ENCODE measurements around the gene CPLANE2.
"Not testable (repeated sequence)": the region's sequence is repeated elsewhere in the genome, so short reads cannot be mapped to it uniquely, and the experiment has no call there.

The CPLANE2 gene

GRCh38 chr1:16249596-16250241, 12.7 kb upstream of the CPLANE2 start:
- no peak for TF ChIP-seq CTCF (IDR thresholded peaks at IDR 0.05; ENCODE audit: low read depth, low read length, missing control alignments)
- H3K4me3 ChIP-seq (ENCODE audit: low read depth, low read length): no peak overlapping the region
- no peak for DNase-seq (ENCODE audit: low read depth)

GRCh38 chr1:16248603-16249516, 11.9 kb upstream of the CPLANE2 start:
- H3K4me3 ChIP-seq (ENCODE audit: low read depth, low read length): no peak overlapping the region
- no peak for TF ChIP-seq CTCF (IDR thresholded peaks at IDR 0.05; ENCODE audit: low read depth, low read length, missing control alignments)
- DNase-seq (ENCODE audit: low read depth): no peak

GRCh38 chr1:16248007-16248436, 11.0 kb upstream of the CPLANE2 start:
- no peak for DNase-seq (ENCODE audit: low read depth)
- no peak for TF ChIP-seq CTCF (IDR thresholded peaks at IDR 0.05; ENCODE audit: low read depth, low read length, missing control alignments)
- no peak overlapping the region for H3K4me3 ChIP-seq (ENCODE audit: low read depth, low read length)

GRCh38 chr1:16247441-16247840, 10.5 kb upstream of the CPLANE2 start:
- no peak for TF ChIP-seq CTCF (IDR thresholded peaks at IDR 0.05; ENCODE audit: low read depth, low read length, missing control alignments)
- no peak for DNase-seq (ENCODE audit: low read depth)
- H3K4me3 ChIP-seq (ENCODE audit: low read depth, low read length): no peak overlapping the region

- no peak for TF ChIP-seq CTCF (IDR thresholded peaks at IDR 0.05; ENCODE audit: low read depth, low read length, missing control alignments)
- no peak for DNase-seq (ENCODE audit: low read depth)
- no peak overlapping the region for H3K4me3 ChIP-seq (ENCODE audit: low read depth, low read length)
Measured at GRCh38 chr1:16246961-16247360, 10.0 kb upstream of the CPLANE2 start.

GRCh38 chr1:16246239-16246638, 9.3 kb upstream of the CPLANE2 start:
- DNase-seq (ENCODE audit: low read depth); H3K4me3 ChIP-seq (ENCODE audit: low read depth, low read length): not testable (repeated sequence)

GRCh38 chr1:16245476-16246196, 8.7 kb upstream of the CPLANE2 start:
- no peak for TF ChIP-seq CTCF (IDR thresholded peaks at IDR 0.05; ENCODE audit: low read depth, low read length, missing control alignments)
- no peak for DNase-seq (ENCODE audit: low read depth)
- H3K4me3 ChIP-seq (ENCODE audit: low read depth, low read length): no peak overlapping the region

All from GM12864 (cell line).